Hematopoietic multipotent progenitor cell treated with erythropoietin and hydrocortisone succinate and interleukin-3 and kit ligand, for 17 days (in vitro differentiated cells): ENCODE results near the gene ZBTB49.
"Not testable (repeated sequence)": the region's sequence is repeated elsewhere in the genome, so short reads cannot be mapped to it uniquely, and the experiment has no call there.

Experiments used
- DNase-seq: peaks from one replicate; pipeline ENCODE4 v3.0.0-alpha.2; 2015; ENCODE audit warnings: low spot score

ZBTB49 gene, protein sequence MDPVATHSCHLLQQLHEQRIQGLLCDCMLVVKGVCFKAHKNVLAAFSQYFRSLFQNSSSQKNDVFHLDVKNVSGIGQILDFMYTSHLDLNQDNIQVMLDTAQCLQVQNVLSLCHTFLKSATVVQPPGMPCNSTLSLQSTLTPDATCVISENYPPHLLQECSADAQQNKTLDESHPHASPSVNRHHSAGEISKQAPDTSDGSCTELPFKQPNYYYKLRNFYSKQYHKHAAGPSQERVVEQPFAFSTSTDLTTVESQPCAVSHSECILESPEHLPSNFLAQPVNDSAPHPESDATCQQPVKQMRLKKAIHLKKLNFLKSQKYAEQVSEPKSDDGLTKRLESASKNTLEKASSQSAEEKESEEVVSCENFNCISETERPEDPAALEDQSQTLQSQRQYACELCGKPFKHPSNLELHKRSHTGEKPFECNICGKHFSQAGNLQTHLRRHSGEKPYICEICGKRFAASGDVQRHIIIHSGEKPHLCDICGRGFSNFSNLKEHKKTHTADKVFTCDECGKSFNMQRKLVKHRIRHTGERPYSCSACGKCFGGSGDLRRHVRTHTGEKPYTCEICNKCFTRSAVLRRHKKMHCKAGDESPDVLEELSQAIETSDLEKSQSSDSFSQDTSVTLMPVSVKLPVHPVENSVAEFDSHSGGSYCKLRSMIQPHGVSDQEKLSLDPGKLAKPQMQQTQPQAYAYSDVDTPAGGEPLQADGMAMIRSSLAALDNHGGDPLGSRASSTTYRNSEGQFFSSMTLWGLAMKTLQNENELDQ

GRCh38 chr4:4289941-4290850 is at the start of gene ZBTB49, which contains the start of gene LYAR:
ZBTB49 (plus strand) TSS chr4:4290251; CDS start chr4:4299946, 9,695 bp downstream.
LYAR (minus strand) TSS chr4:4290154; CDS start chr4:4283742, 6,412 bp downstream.
- DNase-seq = peak; percentile 94

GRCh38 chr4:4245172-4245571 is 44.9 kb upstream of the ZBTB49 start:
- DNase-seq = no peak

DNA sequence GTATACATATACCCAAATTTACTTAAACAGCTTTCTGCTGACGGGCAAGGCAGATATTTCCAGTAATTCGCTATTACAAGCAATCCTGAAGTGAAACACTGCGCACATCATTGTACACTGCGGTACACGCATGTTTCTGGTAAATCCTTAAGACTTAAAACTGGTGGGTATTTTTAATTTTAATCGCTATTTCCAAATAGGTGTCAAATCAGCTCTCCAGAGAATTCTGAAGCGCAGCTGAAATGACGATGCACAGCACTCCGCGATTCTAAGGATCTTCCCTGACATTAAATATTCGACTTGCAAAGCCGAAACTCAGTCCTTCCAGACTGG is 42.4 kb upstream of the ZBTB49 start:
- no peak for DNase-seq

GRCh38 chr4:4248029-4248884 is 41.8 kb upstream of the ZBTB49 start, which contains the start of gene TMEM128:
TMEM128 (minus strand) TSS chr4:4248223; CDS start chr4:4248202, 21 bp downstream.
- peak; percentile 96 for DNase-seq

DNA sequence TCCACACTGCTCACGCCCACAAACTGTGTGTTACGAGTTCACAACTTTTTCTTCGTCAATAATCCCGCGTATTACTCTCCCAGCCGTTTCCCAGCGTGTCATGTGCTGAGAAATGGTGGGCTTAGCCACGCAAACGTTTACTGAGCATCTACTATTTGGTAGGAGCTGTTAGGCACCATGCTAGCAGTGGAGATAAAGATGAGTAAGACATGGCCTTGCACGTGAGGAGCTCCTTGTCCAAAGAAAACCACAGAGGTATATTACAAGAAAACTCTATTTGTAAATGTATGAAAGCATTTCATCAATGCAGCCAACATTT is 41.2 kb upstream of the ZBTB49 start:
- DNase-seq = peak; percentile 31

DNA sequence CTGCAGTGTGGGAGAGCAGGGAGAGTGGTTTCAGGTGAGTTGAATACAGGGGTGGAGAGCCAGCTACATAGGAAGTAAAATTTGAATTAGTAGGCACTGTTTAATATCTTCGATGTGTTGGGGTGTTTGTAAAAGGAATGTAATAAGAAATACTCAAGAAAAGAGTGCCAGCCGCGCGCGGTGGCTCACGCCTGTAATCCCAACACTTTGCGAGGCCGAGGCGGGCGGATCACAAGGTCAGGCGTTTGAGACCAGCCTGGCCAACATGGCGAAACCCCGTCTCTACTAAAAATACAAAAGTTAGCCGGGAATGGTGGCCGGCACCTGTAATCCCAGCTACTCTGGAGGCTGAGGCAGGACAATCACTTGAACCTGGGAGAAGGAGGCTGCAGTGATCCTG is 40.7 kb upstream of the ZBTB49 start:
- not testable (repeated sequence) for DNase-seq

GRCh38 chr4:4249866-4250265 is 40.2 kb upstream of the ZBTB49 start:
- DNase-seq = no peak

DNA sequence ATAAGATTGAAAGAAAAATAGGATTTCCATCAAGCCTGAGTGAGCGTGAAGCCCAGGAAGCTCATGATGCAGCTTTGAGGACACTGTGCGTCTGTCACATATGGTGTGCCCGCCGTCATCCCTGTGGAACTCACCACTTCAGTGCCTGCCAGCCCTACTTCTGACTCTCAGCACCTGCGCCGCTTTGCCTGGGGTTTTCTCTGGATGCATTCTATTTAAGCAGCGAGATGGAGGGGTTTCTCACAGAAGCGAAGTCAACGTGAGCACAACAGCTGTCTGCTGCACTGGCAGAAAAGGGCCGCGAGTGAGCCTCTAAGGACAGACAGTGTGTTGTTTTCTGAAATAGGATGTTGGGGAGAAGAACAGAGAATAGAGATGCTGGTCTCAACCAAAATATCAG is 35.9 kb upstream of the ZBTB49 start:
- no peak for DNase-seq

GRCh38 chr4:4254666-4255065 is 35.4 kb upstream of the ZBTB49 start:
- no peak for DNase-seq

- DNase-seq = no peak
These were observed 33.3 kb upstream of the ZBTB49 start for GRCh38 chr4:4256799-4257198.

- not testable (repeated sequence) for DNase-seq
These were observed 32.3 kb upstream of the ZBTB49 start for GRCh38 chr4:4257705-4258104.

DNA sequence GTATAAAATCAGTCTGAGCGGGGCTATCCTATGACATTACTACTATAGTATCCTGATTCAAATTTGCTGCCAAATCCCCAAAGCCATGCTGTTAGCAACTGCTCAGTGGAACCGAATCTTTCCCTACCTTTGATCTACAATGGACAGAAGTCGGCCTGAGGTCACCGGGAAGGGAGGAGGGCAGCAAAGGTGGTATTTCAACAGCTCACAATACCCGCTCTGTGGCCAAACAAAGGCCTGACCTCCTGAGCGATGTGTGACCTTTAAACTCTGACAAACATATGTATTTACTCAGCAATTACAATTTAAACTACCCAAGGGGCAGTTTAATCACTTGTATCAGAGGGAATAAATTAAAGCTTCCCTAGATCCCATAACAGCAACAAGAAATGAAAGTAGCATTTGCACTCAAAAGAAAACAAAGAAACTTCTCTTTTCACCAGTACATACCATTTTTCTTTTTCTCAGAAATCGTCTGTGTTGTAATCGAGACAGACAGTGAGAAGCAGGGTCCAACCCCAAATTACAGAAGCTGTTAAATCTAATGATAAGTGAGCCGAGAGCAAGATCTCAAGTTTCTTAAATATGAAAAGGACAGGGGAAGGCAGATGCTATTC is 30.5 kb upstream of the ZBTB49 start:
- no peak for DNase-seq

DNA sequence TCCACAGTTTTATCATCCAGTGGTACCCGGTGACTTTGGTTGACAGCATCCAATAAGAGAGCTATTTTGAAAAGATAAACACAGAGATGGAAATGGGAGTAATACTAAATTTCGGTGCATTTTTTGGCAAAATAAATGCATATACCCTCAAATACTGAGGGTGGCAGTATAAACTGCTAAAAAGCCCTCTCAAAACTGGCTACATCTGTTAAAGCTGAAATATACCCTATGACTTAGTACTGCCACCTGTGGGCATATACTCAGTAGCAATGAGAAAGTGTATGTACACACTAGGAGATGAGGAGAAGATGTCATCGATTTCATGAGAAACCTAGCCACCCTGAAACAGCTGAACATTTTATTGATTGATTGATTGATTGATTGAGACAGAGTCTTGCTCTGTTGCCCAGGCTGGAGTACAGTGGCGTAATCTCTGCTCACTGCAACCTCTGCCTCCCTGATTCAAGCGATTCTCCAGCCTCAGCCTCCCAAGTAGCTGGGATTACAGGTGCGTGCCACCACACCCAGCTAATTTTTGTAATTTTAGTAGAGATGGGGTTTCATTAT is 29.8 kb upstream of the ZBTB49 start:
- DNase-seq = peak; percentile 17

DNA sequence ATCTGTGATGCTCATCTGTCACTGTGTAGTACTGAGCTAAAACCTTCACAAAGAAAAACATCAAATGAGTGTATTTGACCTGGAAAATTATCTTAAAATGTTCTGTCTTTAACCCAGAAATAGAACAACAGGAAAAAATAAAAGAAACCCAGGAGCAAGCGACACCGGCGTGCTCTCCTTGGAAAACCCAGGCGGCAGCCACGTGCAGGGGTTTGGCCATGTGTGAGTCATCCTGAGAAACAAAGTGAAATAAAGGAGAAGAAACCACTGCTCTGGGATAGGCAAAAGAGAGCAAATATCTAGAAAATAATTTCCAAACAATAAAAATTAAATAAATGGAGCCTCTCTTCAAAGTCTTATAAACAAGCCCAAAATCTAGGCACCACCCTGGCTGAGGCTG is 22.1 kb upstream of the ZBTB49 start:
- DNase-seq = no peak

DNA sequence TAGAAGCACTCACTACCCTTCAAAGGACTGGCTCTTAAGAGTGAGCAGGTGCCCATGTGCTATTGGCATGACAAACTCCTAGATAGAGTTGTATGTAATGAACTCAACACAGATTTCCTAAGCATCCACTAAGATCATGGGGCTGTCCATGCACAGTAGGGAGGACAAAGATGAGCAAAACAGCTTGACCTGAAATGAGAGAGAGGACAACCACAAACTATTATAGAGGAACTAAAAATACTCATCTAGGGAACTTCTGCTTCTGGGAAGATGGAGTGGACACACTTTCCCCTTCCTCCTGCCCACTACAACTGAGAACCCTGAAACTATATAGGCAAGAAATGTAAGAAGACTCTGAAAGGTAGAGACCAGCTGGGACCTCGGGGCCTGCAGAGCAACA is 21.3 kb upstream of the ZBTB49 start:
- DNase-seq = no peak

DNA sequence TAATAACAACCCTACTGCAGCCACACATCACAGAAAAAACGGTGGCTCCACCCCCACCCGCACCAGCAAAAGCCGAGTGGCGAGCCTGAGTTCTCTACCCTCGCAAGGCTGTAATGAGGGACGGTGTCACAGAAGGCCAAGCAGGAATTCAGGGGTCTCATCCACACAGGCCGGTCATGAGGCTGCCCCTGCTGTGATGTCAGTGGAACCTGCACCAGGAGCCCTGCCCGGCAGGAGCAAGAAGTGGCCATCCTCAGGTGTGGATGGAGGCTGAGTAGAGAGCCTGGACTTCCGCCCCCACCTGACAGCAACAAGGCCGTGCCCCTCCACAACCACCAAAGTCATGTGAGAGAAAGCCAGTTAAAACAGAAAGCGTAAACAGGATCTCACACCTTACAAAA is 20.7 kb upstream of the ZBTB49 start:
- no peak for DNase-seq

- DNase-seq = no peak
These were observed 20.2 kb upstream of the ZBTB49 start for GRCh38 chr4:4269856-4270255.

DNA sequence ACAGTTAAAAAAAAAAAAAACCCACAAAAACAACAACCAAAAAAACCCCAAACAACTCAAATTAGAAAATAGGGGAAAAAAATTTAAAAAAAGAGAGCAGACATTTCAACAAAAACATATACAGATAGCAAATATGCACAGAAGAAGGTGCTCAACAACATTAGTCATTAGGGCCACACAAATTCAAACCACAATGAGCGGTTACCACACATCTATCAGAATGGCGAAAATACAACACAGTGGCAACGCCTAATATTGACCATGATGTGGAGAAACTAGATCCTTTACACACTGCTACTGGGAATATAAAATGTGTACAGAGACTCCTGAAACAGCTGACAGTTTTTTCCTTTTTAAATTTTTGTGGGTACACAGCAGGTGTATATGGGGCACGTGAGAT is 19.5 kb upstream of the ZBTB49 start:
- no peak for DNase-seq

DNA sequence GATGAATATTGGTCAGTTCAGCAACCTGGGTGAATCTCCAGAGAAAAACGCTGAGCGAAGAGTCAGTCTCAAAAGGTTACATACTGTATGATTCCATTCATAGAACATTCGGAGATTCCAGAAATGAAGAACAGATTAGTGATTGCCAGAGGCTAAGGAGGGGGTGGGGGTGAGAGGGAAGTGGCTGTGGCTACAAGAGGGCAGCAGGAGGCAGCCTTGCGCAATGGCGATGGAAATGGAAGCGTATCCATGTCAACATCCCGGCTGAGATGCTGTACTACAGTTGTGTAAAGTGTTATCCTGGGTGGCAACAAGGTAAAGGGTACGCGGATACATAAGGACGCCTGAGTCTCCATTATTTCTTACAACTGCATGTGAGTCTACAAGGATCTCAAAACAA is 18.1 kb upstream of the ZBTB49 start:
- DNase-seq = no peak

DNA sequence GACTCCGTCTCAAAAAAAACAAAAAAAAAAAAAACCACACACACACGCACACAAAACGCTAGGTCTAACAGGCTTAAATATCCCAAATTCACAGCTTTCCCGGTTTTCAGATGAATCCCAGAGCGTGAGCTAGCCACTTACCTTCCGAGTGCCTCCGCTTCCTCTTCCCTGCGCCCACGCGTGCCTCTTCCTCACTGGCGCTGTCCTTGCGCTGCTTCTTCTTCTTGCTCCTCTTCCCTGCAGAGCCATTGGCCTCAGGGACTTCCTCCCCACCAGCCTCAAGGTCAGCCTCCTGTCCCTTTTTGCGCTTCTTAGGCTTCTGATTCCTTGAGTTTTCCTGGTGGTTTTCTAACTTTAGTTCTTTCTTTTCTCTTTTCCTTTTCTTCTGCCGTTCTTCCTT is 15.8 kb upstream of the ZBTB49 start:
- no peak for DNase-seq

DNA sequence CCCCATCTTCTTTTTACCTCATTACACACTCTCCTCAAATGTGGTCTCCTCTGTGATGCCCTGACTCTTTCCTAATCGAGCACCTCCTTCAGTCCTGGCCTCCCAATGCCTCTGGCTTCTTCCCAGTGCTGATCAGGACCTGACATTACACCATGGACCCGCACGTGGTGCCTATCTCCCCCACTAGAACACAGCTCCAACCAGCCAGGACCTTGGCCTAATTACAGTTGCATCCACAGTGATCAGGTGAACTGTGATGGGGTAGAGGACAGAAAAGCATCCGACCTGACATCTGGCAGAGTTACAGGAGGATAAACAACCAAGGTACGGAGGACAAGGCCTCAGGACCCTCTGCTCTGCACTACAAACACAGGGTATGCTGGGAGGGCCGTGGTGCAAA is 12.5 kb upstream of the ZBTB49 start:
- DNase-seq = no peak
